SHP77 treated with DMSO at 0.1 percent for 48 hours (cell line): ENCODE measurements around the gene LALBA.
"Not testable (repeated sequence)": the region's sequence is repeated elsewhere in the genome, so short reads cannot be mapped to it uniquely, and the experiment has no call there.

Experiments
- DNase-seq: peaks from one replicate; lab custom pipeline; 2025; lab: John Stamatoyannopoulos, UW

LALBA gene

DNA sequence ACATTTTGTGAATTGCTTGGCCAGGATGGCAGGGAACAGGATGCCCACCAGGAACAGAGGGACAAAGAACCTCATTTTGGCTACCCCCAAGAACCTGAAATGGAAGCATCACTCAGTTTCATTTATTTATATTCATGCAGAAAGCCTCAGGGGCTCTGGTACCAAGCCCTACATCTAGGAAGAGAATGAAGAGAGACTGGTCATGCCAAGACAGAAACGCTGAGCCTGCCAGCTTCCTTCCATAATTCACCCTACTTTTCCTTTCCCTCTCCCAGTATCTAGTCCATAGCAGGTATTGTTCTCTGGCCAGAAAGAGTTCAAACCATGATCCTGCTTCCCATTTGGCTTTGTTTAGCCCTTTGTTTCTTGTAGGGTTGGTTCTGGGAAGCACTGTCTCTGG is at the start of gene LALBA:
LALBA (minus strand) TSS at position 101 of the 400 bp plus-strand sequence; CDS start at position 75, 26 bp downstream.
- no peak for DNase-seq

DNA sequence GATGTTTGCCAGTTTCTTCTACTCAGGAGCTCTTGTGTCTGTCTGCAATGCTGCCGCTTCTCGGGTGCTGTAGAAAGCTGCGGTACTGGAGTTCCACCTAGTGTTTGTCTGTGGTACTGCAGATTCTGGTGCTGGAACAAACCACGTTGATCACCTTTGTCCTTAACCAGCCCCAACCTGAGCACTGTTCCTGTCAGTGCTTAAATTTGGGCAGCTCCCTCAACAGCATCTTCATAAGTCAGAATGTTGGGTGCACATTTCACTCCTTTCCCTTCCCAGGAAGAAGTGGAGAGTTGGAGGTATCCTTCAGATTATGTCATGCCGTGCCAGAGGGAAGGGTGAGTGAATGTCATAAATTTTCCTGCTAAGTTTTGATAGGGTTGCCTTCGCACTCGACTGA is 48.7 kb upstream of the LALBA start:
- peak; percentile 54 for DNase-seq

DNA sequence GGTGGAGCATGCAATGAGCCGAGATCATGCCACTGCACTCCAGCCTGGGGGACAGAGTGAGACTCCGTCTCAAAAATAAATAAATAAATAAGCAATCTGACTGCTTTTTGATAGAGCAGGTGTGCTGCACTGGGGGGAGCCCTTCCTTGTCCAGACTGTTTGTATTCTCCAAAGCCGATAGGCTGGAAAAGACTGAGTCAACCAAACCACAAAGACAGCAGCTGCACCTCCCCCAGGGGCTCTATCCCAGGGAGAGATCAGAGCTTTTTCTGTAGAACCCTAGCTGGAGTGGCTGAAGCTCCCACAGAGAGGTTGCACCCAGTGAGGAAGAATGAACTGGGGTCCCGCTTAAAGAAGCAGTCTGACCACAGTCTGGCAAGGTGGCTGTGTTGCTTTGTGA is 45.8 kb upstream of the LALBA start:
- DNase-seq = no peak

DNA sequence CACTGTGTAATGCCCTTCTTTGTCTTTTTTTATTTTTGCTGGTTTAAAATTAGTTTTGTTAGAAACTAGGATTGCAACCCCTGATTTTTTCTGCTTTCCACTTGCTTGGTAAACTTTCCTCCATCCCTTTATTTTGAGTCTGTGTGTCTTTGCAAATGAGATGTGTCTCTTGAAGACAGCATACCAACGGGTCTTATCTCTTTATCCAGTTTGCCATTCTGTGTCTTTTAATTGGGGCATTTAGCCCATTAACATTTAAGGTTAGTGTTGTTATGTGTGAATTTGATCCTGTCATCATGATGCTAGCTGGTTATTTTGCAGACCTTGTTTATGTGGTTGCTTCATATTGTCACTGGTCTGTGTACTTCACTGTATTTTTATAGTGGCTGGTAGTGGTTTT is 43.5 kb upstream of the LALBA start:
- DNase-seq = no peak

DNA sequence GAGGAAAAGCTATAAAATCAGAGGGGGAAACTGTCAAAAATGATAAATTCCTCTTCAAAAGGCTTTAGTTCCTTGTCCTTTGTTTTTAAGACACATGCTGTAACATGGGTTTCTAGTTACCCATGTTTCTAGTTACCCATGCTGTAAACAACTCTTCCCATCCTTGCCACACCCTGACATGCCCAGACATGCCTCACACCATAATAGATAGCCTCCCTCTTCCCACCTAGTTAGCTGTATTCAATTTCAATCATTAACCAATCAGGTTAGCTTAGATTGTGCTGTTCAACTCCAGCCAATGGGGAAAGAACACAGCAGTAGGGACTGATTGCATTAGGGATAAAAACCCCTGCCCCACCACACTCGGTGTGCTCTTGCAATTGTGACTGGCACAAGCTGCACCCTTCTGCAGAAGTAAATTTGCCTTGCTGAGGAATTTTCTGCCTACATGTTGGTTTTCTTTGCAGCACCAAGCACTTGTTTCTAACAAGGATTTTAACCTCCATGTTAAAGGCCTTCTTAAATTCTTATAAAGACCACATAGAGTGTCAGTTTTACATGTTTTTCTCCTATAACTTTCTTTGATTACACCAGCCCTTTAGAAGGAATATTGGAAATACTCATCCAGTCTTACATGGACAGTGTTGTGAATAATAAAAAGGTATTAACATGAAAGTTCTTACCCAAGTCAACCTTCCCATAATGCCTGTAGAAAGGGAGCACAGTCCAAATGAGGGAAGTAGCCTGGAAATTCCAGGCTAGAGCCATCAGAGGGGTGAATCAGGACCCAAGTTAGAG is 32.5 kb upstream of the LALBA start:
- no peak for DNase-seq

DNA sequence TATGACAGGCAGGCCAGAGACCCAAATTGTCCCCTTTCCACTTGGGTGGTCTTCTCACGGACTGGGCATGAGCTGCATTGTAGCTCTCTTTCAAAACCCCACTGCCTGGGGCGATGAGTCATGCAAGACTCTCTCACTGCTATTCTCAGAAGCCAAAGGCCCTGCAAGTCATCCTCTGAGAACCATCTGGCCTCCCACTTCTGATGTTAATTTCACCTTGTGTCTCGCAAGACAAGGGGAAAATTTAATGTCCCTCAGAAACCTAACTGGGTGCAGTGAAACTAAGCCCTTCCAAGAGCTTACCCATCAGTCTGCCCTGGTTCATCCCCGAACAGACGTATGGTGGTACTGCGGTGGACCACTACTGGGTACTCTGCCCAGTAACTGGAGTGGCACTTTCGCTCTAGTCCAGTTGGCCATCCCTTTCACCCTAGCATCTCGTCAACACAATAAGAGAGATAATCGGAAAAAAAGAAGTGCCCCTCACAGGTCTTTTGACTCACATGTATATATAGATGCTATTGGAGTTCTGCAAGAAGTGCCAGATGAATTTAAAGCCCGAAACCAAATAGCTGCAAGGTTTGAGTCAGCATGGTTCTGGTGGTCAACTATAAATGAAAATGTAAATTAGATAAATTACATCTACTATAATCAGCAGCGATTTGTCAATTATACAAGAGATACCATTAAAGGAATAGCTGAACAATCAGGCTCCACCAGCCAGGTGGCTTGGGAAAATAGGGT is 31.3 kb upstream of the LALBA start:
- no peak for DNase-seq

DNA sequence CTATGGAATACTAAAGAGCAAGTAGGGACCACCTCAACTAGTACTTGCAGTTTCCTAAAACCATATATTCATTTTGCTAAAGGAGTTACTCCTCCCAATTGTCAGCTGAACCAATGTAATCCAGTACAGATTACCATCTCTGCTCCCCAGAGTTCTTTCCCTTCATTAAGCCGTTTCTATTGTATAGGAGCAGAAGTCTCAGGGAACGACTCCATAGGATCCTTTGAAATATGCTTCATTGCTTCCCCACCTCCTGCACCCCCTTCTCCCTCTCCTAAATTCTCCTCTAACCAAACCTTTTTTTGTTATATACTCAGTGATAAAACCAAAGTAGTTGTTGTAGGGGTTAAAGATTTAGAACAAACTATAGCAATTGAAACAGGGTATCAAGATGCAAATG is 30.7 kb upstream of the LALBA start:
- no peak for DNase-seq

DNA sequence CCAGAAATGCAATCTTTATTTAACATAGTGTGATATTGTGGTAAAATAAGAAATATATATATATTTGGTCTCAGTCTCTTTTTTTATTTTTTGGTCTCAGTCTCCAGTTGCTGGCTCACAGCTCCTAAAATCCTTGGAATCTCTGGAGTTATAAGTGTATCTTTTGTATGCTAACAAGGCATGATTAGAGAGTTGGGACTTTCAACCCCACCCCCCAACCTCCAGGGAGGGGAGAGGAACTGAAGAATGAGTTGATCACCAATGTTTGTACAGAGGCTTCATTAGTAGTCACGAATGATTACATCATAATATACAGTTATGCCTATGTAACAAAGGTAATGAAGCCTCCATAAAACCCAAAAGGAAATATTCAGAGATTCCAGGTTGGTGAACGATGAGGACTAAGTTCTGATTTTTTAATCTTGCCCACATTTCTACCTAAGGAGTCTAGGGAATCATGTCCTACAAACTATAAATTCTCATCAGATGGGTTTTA is 22.8 kb upstream of the LALBA start:
- no peak for DNase-seq

DNA sequence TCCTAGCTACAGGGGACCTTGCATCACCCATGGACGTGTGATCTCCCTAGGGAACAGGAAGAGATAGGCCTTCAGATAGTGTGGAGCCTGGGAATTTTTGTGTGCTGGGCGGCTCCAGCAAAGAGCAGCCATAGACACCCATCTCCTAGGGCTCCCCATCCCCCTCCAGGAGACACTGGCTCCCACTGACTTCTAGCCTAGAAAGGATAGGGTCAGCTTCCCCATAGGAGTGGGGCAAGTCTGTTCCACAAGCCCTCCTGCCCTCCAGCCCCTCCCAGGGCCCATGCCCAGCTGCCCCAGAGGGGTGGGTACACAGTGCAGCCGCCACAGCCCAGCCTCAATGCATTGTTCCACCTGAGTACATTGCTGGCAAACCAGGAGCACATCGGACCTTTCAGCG is 16.5 kb upstream of the LALBA start:
- DNase-seq = no peak

DNA sequence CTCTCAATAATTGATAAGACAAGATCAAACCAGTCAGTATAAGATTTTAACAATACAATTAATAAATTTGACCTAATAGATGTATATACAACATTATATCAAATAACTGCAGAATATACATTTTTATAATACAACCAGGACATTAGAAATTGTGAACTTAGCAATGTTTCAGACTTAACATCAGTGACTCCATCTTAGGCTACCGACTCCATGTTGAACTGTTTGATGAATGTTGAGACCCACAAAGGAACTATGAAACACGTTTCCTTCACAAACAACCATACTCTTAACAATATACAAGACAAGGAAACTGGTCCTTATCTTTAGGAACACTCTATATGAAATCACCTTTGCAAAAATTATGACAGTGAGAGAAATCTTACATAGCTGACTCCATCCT is 13.9 kb upstream of the LALBA start:
- DNase-seq = no peak

DNA sequence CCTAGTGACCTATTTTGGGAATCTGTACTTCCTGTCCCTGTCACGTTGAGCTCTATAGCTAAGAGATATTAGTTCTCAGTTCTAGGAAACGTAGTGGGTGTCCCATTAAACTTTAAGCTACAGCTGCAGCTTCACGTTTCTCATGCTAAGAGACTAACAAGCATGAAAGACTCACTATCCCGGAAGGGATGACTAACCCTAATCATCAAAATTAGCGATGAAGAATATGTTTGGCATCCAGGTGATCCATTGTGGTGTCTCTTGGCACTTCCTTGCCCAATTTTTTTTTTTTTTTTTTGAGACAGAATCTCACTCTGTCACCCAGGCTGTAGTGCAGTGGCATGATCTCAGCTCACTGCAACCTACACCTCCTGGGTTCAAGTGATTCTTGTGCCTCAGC is 11.0 kb upstream of the LALBA start:
- DNase-seq = no peak

DNA sequence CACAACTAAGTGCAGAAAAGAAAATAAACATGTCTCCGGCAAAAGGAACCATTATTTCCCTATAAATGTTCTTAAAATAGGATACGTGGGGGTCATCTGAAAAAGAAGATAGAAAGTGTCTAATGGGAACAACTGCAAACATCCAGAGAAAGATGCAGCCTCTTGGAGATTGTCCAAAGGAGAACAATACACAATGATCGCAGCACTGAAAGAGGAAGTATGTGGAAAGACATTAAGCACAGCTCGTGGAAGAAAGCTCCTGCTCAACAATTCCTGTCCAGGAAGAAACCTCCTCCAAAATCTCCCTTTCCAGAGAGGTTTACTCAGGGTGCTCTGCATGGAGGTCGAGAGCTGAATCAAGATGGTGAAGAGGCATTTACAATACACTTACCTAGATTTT is 2.5 kb upstream of the LALBA start:
- no peak for DNase-seq

DNA sequence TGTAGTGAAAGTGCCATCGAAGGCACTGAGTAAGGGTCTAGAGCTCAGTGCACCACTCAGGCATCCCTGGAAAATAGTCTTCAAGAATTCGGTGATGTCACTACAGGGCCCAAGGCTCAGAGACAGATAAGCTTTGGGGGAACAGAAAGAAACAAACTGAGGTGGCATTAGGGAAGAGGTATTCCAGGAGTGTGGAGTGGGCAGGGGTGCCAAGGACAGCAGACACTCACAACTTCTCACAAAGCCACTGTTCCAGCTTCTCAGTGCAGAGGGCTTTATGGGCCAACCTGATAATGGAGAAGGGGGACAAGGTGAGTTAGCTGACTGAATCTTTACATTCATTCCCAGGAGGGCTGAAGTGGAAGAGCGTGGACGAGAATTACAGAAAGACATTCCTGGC is 2.1 kb downstream of the LALBA start:
- DNase-seq = no peak

DNA sequence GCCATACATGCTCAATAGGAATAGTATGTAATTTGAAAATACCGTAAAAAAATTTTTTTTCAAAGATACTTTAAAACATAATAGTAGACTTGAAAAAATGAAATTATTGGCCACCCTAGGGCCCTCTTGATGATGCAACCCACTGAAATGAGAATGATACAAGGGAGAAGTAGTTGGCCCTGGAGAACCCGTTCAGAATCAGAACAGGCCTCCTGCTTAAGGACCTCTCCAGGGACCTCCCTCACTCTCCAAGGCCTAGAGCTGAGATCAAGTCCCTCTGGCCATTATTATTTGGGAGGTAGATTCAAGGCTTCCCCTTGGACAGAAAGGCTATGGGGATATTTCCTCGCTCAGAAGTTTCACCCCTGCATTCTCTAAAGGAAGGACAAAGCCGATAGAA is 11.9 kb downstream of the LALBA start:
- no peak for DNase-seq

DNA sequence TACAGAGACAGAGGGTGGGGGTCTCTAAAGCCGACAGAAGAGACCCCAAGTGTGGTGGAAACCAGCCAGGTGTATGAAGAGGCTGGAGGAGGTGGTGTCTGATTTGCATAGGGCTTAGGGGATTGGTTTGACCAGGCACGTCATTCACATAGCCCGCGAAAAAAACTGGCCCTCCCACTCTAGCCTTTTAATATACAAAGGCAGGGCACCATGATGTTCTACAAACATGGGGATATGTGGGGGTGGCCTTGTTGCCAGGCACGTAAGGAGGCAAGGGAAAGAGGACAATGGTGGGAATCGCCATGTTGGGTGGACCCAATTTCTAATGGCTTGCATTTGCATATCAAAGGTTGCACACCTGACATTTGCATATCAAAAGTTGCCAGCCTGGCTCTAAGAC is 13.2 kb downstream of the LALBA start:
- no peak for DNase-seq

DNA sequence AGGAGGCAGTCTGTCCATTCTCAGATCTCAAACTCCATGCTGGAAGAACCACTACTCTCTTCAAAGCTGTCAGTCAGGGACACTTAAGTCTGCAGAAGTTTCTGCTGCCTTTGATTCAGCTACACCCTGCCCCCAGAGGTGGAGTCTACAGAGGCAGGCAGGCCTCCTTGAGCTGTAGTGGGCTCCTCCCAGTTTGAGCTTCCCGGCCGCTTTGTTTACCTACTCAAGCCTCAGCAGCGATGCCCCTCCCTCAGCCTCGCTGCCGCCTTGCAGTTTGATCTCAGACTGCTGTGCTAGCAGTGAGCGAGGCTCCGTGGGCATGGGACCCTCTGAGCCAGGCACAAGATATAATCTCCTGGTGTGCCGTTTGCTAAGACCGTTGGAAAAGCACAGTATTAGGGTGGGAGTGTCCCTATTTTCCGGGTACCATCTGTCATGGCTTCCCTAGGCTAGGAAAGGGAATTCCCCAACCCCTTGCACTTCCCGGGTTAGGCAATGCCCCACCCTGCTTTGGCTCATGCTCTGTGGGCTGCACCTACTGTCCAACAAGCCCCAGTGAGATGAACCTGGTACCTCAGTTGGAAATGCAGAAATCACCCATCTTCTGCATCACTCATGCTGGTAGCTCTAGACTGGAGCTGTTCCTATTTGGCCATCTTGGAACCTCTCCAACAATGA is 16.0 kb downstream of the LALBA start:
- DNase-seq = not testable (repeated sequence)

DNA sequence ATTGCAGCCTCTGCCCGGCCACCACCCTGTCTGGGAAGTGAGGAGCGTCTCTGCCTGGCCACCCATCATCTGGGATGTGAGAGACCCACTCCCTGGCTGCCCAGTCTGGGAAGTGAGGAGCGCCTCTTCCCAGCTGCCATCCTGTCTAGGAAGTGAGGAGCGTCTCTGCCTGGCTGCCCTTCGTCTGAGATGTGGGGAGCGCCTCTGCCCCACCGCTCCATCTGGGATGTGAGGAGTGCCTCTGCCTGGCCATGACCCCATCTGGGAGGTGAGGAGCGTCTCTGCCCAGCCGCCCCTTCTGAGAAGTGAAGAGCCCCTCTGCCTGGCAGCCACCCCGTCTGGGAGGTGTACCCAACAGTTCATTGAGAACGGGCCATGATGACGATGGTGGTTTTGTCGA is 18.2 kb downstream of the LALBA start:
- DNase-seq = not testable (repeated sequence)

DNA sequence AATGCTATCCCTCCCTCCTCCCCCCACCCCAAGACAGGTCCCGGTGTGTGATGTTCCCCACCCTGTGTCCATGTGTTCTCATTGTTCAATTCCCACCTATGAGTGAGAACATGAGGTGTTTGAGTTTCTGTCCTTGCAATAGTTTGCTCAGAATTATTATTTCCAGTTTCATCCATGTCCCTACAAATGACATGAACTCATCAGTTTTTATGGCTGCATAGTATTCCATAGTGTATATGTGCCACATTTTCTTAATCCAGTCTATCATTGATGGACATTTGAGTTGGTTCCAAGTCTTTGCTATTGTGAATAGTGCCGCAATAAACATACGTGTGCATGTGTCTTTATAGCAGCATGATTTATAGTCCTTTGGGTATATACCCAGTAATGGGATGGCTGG is 22.8 kb downstream of the LALBA start:
- not testable (repeated sequence) for DNase-seq

DNA sequence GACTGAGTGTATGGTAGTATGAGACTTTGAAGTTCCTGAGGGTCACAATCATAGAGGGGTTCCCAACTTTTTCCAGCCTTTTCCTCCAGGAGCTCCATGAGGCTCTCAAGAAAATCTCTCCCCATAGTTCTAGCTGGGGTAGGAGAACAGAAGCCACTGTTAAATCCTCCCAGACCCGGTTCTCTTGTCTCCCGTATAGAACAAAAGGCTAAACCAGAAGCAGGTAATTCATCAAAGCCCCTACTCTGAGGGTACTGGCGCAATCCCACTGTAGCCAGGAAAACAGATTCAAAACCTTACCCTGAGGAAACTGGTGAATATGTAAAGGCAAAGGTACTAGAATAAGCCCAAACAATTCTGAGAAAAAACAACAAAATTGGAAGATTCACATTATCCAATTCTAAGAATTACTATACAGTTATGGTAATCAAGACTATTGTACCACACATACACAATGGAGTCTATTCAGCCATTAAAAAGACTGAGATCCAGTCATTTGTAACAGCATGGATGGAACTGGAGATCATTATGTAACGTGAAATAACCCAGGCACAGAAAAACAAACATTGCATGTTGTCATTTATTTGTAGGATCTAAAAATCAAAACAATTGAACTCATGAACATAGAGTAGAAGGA is 23.9 kb downstream of the LALBA start:
- DNase-seq = no peak

DNA sequence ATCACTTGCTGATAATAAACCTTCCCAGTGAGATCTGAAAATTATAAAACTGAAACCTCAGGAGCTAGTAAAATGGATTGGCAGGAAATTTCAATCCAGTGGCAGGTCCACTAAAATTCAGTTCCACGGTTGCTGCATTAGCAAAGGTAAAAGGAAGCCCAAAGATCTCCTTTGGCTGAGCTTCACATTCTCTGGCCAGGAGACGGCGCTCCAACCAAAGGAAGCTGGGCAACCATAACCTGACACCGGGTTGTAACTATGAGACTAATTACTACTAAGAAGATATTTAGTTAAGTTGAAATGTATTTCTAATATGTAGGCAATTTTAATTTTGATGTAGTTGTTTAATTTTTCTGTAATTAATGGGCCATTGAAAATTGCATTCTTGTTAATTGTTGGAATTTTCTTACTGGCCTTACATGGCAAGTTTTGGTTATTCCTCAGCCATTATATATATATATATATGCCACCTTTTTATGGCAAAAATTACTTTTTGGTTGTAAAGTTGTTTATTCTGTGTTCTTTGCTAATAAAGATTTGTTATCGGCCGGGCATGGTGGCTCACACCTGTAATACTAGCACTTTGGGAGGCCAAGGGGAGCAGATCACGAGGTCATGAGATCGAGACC is 27.4 kb downstream of the LALBA start:
- DNase-seq = peak; percentile 13

DNA sequence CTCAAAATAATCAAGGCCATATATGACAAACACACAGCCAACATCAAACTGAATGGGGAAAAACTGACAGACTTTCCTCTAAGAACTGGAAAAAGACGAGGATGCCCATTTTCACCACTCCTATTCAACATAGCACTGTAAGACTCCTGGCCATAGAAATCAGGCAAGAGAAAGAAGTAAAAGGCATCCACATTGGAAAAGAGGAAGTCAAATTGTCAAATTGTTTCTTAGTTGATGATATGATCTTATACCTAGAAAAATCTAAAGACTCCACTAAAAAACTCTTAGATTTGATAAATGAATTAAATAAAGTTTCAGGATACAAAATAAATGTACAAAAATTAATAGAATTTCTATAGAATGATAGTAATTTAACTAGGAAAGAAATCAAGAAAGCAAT is 33.2 kb downstream of the LALBA start:
- no peak for DNase-seq

DNA sequence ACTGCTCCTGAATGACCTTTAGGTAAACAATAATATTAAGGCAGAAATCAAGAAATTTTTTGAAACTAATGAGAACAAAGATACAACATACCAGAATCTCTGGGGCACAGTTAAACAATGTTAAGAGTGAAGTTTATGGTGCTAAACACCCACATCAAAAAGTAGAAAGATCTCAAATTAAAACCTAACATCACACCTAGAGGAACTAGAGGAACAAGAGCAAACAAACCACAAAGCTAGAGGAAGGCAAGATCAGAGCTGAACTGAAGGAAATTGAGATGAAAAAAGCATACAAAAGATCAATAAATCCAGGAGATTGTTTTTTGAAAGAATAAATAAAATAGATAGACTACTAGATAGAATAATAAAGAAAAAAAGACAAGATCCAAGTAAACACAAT is 37.2 kb downstream of the LALBA start:
- DNase-seq = no peak
